Medulla oblongata (tissue), 1 donor: ENCODE measurements around the gene TSPAN33.
A peak's percentile ranks its signal among the peaks of the same experiment; 100 is the strongest.
"Not testable (repeated sequence)": the region's sequence is repeated elsewhere in the genome, so short reads cannot be mapped to it uniquely, and the experiment has no call there.

ENCODE experiments used
- DNase-seq: peaks from one replicate; pipeline ENCODE4 v3.0.0-alpha.2; 2015; ENCODE audit errors: extremely low spot score

The TSPAN33 gene

DNA sequence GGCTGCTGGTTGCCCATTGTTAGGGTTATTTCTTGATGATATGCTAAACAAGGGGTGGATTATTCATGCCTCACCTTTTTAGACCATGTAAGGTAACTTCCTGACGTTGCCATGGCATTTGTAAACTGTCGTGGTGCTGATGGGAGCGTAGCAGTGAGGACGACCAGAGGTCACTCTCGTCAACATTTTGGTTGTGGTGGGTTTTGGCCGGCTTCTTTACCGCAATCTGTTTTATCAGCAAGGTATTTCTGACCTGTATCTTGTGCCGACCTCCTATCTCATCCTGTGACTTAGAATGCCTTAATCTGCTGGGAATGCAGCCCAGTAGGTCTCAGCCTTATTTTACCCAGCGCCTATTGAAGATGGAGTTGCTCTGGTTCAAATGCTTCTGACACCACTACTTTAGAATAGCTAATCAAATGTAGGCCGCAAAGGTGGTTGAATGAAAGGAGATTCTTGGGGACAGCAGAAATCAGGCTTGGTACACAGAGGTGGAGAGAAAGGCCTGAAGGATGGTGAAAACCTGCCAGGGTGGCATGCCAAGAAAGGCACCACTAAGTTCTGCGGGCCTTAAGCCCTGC, 26.0 kb downstream of the TSPAN33 start:
- no peak for DNase-seq

DNA sequence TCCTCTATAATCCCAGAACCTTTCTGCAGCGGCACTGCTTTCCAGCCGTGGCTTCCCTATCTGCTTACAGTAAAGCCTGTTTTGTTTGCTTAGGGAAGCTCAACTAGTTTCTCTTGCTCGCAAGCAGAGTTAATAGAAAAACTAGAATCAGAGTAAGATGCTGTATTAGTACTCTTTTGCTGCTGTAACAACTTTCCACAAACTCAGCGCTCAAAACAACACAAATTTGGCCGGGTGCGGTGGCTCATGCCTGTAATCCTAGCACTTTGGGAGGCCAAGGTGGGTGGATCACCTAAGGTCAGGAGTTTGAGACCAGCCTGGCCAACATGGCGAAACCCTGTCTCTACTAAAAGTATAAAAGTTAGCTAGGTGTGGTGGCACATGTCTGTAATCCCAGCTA, 29.4 kb downstream of the TSPAN33 start:
- not testable (repeated sequence) for DNase-seq

DNA sequence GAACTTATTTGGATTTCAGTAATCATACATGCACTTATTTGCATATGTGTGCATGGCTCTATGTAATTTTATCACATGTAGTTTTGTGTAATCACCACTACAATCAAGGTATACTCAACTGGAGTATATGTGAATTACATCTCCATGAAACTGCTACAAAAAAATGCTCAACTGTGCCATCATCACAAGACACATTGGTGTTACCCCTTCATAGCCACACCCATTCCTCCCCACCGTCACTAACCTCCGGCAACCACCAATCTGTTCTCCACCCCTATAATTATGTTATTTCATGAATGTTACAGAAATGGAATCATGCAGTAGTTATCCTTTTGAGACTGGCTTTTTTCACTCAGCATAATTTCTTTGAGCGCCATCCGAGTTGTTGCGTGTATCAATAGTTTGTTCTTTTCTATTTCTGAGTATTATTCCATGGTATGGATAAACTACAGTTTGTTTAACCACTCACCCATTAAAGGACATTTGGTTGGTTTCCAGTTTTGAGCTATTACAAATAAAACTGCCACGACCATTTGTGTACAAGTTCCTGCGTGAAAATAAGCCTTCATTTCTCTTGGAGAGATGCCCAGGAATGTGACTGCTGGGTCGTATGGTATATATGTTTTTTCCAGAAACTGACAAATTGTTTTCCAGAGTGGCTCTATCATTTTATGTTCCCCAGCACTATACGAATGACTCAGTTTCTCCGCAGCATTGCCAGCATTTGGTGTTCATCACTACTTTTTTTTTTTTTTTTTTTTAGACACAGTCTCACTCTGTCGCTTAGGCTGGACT, 32.6 kb downstream of the TSPAN33 start:
- no peak for DNase-seq

GRCh38 chr7:129184981-129185670, 40.6 kb downstream of the TSPAN33 start:
- no peak for DNase-seq

- no peak for DNase-seq
Observed at GRCh38 chr7:129186749-129187260, 42.3 kb downstream of the TSPAN33 start.

DNA sequence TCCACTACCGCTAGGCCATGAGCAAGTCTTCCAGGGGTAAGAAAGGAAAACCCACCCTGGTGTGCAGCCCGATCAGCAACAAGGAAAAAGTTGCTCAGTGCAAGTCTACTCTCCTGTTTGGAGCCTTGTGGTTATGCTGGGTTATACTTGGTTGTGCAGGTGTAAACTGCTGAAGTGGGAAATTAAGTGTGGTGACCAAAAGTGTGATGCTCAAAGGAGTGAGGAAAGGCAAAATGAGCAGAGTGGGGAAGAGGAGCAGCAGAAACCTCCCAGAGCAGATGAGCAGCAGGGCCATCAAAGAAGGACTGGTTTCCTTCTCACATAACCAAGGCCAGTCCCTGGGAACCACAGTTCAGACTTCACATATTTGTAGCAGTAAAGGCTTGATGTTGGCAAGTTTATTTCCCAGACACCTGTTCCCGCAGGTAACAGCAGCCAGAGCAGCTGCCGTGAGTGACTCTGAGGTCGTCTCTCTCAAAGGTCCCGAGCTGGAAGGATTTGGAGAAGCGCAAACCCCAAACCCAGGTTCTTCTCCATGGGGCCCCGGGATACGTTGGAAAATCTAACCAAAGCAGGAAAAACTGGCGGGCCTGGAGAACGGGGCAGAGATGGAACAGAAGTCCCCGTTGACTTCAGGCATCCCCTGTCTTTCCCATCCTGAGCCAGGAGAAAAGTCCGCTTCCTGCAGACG, 43.3 kb downstream of the TSPAN33 start:
- no peak for DNase-seq

DNA sequence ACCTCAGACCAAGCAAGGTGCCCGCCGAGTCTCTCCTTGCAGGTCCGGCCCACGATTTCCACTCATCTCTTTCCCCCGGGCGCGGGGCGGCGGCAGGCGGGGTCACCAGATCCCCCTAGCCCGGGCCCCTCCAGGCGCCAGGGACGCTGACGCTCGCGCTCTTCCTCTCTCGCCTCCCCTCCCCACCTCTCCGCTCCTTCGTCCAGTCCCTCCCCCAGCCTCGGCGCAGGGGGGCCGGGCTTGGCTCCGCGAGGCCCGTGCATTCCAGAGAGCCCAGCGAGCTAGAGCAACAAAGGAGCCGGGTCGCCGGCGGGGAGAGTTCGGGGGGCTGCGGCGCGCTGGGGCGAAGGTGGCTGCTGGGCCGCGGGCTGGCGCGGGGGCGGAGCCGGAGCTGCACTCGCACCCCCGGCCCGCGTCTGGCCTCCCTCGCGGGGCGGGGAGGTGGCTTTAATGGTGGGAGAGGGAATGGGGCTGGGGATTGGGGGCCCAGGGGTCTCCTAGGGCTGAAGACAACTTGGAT, 43.9 kb downstream of the TSPAN33 start, which contains the start of gene SMO:
TSS of gene SMO (plus strand) at position 262 of the 520 bp plus-strand sequence. CDS start 519 bp downstream, outside the sequence.
- DNase-seq = peak; percentile 34

GRCh38 chr7:129188892-129189660, 44.6 kb downstream of the TSPAN33 start:
- DNase-seq = no peak

DNA sequence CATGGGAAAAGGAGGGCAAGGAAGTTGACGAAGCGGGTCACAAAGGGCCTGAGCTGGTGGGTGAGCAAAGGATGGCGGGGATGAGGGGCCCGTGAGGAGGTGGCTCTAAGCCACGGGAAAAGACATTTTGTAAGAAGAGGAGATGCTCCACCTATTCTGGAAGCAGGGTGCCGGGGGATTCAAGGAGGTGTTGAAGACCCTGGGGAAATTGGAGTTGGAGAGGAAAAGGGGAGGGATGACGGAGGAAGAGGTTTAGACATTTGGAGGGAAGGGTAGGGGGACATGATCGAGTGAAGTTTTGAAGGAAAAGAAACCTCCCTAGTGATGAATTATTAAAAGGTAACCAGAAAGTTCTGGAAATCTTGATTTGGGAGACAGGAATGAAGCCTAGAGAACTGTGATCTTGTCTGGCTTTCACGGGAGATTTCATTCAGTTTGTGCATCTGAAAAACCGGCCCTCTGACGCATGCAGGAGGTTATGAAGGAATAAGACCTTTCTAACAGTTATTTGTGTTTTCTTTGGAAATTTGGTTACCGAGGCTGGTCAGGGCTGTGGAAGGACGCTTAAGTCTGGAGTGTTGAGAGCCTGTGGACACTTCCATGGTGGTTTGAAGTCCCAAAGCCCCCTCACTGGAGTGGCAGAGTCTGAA, 45.3 kb downstream of the TSPAN33 start:
- DNase-seq = no peak

GRCh38 chr7:129191272-129191671, 46.8 kb downstream of the TSPAN33 start:
- DNase-seq = no peak

DNA sequence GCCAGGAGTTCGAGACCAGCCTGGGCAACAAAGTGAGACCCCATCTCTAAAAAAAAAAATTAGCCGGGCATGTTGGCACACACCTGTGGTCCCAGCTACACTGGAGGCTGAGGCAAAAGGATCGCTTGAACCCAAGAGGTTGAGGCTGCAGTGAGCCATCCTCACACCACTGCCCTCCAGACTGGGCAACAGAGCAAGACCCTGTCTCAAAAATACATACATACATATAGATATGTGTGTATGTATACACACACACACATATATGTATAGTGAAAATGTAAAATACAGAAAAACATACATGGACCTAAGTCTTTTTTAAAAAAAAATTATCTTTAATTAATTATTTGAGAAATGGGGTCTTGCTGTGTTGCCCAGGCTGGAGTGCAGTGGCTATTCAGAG, 49.4 kb downstream of the TSPAN33 start:
- DNase-seq = no peak

DNA sequence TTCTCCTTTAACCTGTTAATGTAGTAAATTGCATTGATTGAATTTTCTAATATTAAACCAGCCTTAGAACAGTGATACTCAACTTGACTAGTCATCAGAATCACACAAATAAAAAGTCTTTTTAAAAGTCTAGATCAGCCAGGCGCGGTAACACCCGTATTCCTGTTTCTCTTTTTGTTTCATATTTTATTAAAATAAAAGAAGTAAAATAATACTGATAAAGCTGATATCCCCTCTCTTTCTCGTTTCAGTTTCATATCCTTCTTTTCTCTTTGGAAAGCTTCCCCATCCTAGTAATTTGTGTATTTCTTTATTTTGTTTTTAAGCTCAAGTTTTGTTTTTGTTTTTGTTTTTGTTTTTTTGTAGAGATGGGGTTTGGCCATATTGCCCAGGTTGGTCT, 53.3 kb downstream of the TSPAN33 start:
- DNase-seq = no peak

DNA sequence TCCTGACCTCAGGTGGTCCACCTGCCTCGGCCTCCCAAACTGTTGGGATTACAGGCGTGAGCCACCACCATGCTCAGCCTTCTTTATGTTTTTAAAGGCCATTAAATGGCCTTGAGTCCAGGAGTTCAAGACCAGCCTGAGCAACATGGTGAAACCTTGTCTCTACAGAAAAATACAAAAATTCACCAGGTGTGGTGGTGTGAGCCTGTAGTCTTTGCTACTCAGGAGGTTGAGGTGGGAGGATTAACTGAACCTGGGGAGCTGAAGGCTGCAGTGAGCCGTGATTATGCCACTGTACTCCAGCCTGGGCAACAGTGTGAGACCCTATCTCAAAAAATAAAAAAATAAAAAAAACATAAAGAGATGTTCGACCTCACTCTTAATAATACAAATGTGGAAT, 54.9 kb downstream of the TSPAN33 start:
- DNase-seq = no peak

DNA sequence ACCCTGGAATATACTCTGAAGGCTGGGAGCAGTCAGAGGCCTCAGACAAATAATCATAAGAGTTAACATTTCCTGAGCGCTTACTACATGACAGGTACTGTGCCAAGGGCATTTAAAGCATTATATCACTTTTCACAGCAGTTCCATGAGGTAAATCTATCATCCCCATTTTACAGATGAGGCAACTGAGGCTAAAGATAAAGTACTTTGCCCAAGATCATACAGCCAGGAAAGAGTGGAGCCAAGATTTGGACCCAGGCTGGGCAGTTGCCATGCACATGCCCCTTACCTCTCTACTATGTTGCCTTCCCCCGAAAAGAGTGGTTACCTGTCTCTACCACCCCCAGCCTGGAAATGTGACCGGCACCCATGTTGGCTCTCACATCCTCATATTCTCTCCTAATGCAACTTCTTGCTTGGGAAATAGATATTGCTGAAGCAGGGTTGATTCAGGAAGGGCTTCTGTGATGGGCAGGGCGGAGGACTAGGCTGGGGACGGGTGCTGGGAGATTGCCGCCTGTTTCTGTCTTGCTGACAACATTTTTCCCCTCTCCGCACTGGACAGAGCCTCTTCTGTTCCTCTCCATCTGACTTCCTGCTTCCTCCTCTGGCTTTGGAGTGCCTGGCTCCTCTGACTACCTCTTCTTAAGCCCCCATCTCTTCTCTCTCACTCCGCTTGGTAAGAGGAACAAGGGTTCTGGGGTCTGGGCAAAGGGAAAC, 57.7 kb downstream of the TSPAN33 start:
- DNase-seq = no peak

GRCh38 chr7:129203050-129203741, 58.7 kb downstream of the TSPAN33 start:
- DNase-seq = no peak

DNA sequence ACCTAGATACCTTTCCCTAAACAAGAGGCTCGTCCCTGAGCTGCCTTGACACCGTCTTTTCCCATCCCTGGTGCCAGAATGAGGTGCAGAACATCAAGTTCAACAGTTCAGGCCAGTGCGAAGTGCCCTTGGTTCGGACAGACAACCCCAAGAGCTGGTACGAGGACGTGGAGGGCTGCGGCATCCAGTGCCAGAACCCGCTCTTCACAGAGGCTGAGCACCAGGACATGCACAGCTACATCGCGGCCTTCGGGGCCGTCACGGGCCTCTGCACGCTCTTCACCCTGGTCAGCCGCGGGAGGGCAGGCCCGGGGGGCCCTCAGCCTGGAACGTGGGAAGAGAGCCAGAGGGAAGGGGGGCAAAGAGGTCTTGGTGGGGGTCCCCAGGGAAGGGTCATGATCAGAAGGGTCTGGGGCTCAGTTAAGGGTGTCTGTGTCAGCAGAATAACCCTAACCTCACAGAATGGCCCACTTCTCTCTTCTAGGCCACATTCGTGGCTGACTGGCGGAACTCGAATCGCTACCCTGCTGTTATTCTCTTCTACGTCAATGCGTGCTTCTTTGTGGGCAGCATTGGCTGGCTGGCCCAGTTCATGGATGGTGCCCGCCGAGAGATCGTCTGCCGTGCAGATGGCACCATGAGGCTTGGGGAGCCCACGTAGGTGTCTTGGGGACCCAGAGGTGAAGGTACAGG, 60.8 kb downstream of the TSPAN33 start:
- DNase-seq = no peak

- DNase-seq = no peak
Observed at GRCh38 chr7:129205987-129206785, 61.7 kb downstream of the TSPAN33 start.

DNA sequence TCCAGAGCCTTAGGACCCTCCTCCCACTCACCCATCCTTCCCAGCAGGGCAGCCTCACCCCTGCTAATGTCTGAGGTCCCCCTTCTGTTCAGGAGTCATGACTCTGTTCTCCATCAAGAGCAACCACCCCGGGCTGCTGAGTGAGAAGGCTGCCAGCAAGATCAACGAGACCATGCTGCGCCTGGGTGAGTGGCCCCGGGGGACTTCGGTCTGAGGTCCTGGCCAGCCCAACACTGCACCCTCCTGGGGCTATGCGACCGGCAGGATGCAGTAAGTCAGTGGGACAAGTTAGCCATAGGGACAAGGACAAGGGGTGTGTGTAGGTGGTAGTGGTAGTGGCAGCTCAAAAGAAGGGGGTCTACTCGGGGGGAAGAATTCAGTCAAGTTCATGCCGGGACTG, 64.2 kb downstream of the TSPAN33 start:
- no peak for DNase-seq
